Sigmoid colon (tissue), 4 donors: ENCODE measurements around the gene AKR1A1.

Experiments used
- CTCF ChIP-seq, 4 experiments: fragments of 450-650 bp in 3 of 4; fragments of 200-600 bp in 1 of 4; IDR thresholded peaks; one replicate each; pipeline ENCODE4 v1.5.1; 2016 to 2019; ENCODE audit warnings: antibody characterized with exemption in 4 of 4, mild to moderate bottlenecking in 3 of 4, moderate library complexity in 2 of 4
- EP300 ChIP-seq, 4 donors: sonication (generic); formaldehyde crosslinking; IDR thresholded peaks; one replicate each; pipeline ENCODE4 v1.6.1; 2017; ENCODE audit warnings: antibody characterized with exemption in 4 of 4
- POLR2A ChIP-seq, 2 donors: fragments of 450-650 bp; IDR thresholded peaks; one replicate each; pipeline ENCODE4 v1.6.1; 2016; ENCODE audit warnings: antibody characterized with exemption in 2 of 2, mild to moderate bottlenecking in 2 of 2, moderate library complexity in 2 of 2
- POLR2AphosphoS5 ChIP-seq, 4 donors: sonication (generic); formaldehyde crosslinking; IDR thresholded peaks; one replicate each; pipeline ENCODE4 v1.6.1; 2017; ENCODE audit warnings: antibody characterized with exemption in 4 of 4

- TF ChIP-seq CTCF (IDR thresholded peaks at IDR 0.05) (no peak), EP300 (IDR thresholded peaks at IDR 0.05) (no peak), POLR2A (IDR thresholded peaks at IDR 0.05) (no peak), POLR2AphosphoS5 (IDR thresholded peaks at IDR 0.05) (no peak)
Measured at GRCh38 chr1:45516465-45516864, 34.2 kb upstream of the AKR1A1 start.
